Stimulated activated CD4-positive, alpha-beta T cell treated with anti-CD3 and anti-CD28 coated beads, Interleukin-15, amount 100 ng/mL, for 1 hour (primary cell): ENCODE measurements around the gene ARFGAP1.

Experiments
- DNase-seq, 2 donors: peaks; one replicate each; pipeline ENCODE4 v3.0.0-alpha.2; 2020; ENCODE audit warnings: low read depth in 1 of 2, low spot score in 1 of 2

ARFGAP1 gene

DNA sequence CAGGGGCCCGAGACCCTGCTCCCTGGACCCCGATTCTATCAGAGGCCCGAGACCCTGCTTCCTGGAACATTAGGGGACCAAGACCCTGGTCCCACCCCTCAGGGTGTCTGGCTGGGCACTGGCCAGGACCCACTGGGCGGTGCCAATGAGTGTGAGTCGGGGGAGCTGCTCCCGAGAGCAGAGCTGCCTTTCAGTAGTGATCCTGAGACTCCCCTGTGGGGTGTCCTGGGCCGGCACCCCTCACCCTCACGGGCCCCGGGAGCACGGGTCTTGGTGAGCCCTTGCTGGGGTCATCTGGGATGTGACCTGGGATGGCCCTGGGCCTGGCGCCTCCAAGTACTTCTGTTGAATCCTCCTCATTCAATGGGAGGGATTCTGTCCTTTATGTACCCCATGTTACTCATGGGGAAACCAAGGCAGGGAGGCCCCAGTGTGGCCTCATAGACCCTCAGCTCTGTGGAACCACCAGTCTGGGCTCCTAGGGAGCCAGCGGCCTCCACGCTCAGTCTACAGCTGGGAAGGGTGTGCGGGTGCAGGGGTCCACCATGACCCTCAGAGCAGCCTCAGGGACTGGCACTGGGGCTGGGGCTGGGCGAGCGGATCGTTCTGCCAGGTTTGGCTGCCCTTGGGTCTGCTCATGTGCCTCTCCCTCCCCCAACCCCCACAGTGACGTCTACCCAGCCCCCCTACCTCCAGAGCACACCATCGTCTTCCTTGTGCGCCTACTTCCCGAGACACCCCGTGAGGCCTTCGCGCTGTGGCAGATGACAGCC, 46.0 kb downstream of the ARFGAP1 start:
- DNase-seq: no peak

DNA sequence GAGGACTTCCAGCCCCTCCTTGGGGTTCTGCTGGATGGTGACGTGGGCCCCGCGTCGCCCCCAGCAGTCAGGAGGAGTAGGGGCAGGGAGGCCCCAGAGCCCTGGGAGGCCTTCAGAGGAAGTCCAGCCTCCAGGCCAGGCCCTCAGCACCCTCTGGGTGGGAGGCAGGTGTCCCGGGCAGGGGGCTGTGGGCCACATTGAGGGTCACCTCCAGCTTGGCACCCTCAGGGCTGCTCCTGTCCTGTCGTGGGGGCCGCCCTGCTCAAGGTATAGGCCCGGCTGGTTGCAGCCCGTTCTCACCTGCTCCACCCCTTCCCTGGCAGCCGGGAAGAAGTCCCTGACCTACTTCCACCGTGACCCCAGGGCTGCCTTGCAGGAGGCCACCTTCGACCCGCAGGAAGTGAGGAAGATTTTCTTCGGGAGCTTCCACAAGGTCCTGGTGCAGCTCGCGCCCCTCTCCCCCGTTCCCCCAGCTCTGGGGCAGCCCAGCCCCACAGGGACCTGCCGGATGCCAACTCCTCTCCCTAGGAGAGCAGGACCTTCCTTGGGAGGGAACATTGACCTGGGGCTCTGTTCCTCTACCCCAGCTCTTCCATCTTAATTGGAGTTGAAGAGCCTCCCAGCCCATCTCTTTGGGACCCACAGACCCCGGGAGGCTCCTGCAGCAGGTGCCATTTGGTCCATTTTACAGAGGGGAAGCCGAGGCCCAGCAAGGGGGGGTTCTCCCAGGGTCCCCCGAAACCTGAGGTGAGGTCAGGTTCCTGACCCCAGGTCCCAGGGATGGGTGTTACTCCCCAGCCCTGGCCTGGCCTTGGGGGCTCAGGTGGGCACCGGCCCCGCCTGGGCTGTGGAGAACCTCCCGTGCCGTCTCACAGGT, 46.8 kb downstream of the ARFGAP1 start:
- no peak for DNase-seq

DNA sequence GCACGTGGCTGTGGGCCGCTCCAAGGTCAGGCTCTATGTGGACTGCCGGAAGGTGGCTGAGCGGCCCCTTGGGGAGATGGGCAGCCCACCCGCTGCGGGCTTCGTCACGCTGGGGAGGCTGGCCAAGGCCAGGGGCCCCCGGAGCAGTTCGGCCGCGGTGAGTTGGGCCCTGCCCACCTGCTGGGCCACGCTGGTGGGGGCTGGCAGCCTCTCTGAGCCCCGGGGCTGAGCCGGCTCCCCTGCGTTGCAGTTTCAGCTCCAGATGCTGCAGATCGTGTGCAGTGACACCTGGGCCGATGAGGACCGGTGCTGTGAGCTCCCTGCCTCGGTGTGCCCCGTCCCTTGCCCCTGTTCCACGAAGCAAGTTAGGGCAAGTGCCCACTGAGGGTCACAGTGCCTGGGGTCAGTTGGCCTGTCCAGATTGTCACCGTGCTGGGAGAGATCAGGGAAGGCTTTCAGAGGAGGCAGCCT, 47.5 kb downstream of the ARFGAP1 start:
- no peak for DNase-seq

DNA sequence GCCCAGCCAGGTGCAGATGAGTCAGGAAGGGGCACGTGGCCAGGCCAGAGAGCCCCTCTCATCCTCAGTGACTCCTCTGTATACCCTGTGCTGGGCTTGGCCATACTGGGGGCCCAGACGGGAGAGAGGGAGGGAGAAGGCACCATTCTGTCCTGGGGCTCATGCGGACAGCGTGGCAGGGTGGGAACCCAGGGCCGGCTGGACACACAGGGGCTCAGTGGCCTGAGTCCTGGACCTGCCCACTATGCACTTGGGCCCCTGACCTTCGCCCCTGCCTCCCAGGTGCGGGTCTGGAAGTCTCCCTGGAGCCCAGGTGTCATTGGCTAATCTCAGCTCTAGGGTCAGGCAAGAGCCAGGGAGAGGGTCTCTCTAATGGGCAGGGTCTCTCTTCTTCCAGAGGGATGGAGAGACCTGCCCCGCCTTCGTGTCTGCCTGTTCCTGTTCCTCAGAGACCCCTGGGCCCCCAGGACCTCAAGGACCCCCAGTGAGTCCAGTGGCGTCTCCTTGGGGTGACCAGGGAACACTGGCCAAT, 48.1 kb downstream of the ARFGAP1 start:
- no peak for DNase-seq

DNA sequence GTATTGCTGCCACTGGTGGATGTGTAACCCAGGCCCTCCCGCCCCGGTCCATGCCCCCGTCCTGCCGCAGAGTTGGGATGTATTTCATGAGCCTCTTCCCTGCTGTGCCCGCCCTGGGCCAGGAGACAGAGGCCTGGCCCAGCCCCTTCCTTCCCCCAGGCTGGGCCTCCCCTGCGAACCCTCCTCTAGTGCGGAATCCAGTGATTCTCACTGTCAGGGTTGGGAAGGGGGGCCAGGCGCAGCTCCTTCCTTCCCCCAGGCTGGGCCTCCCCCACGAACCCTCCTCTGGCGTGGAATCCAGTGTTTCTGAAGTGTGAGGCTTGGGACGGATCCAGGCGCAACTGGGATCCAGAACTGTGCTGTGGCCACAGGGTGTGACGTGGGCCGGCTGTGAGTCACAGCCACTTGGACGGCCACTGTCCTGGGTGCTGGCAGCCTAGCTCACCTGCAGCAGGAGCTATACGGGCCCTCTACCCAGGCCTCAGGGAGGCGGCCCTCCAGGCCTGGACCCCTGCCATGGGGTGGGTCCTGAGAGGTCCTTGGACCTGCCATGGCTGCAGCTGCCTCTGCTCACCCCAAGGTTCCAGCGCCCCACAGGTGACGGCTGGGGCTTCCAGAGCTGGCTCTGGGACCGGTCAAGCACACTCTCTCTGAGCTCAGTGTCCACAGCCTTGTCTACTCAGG, 48.7 kb downstream of the ARFGAP1 start:
- DNase-seq: no peak

DNA sequence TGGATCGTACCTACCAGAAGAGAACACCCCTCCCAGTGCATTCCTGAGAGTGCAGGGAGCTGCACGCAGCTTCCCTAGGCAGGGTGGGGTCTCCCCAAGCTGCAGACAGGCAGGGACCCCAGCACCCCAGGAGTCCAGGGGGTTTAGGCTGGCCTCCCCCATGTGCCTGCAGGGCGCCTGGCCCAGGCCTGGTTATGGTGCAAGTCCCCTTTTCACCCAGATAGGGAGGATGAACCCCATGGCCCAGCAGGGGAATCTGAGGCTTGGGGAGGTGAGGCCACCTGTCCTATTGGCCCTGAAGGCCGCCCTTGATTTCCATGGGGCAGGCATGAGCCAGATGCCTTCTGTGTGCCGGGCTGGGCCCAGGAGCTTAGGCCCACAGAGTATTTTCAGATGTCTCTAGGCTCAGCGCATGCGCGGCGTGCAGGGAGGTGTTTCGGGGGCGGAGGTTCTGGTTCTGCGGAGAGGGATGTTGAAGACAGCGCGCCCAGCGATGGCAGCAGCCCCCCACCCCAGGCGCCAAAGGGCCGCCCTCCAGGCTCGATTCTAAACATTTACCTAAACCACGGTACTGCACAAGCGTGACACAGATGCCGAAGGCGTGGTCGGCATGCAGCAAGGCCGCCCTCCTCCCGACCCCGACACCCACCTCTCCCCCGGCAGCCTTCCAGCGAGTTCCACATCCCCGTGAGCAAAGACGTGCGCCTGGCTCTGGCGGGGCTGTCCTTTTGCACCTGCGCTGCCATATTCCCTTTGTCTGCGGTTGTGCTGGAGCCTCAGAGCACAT, 49.7 kb downstream of the ARFGAP1 start:
- DNase-seq: no peak

DNA sequence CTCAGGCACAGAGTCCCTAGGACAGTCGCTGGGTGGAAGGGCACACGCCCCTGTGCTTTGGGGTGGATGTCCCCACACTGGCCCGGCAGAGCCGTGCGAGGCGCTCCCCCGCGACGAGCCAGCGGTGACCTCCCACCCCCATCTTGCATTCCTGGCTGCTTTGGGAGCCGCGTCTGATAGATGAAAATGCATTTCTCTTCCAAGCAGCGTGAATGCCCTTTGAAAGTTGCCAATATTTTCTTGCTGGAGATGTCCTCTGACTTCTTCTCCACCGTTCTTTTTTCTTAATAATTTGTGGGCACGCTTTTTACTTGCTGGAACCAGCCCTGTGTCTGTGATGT, 50.3 kb downstream of the ARFGAP1 start:
- DNase-seq: no peak

DNA sequence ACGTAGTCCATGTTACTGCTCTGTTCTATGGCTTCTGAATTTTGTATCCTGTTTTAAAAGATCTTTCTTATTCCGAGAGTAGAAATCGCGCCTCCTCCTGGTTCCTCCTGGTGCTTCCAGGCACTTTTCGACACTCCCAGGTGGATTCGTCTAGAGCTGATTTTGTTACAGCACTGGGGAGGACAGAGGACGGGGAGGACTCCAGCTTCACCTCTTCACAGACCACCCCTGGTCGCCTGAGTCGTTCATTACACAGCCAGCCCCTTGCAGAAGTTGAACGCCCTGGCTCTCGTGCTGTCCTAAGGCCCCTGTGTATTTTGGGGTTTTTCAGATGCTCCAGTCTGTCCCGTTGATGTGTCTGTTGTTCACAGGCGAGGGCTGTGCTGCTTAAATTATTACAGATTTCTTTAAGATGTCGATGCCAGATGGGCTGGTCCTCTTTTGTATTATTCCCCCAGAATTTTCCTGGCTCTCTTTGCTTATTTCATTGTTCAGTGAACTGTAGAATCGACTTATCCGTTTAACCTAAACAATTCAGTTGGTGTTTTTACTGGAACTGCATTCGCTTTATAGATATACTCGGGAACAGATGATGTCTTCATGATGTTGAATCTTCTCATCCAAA, 50.9 kb downstream of the ARFGAP1 start:
- DNase-seq: no peak

DNA sequence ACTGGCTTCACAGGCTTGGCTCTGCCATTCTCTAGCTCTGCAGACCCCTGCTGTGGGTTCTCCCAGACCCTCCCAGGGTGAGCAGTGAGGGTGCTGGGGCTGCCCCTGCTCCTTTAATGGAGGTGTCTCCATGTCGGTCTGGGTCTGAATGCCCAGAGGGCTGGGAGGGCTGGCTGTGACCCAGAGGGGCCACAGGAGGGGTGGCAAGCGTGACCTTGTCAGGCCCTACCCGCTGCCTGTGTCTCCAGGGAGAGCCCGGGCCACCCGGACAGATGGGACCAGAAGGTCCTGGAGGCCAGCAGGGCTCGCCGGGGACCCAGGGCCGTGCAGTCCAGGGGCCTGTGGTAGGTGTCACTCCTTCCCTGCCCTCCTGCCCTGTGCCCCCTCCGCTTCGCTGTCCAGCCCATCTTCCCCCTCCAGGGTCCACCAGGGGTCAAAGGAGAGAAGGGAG, 52.4 kb downstream of the ARFGAP1 start:
- no peak for DNase-seq

DNA sequence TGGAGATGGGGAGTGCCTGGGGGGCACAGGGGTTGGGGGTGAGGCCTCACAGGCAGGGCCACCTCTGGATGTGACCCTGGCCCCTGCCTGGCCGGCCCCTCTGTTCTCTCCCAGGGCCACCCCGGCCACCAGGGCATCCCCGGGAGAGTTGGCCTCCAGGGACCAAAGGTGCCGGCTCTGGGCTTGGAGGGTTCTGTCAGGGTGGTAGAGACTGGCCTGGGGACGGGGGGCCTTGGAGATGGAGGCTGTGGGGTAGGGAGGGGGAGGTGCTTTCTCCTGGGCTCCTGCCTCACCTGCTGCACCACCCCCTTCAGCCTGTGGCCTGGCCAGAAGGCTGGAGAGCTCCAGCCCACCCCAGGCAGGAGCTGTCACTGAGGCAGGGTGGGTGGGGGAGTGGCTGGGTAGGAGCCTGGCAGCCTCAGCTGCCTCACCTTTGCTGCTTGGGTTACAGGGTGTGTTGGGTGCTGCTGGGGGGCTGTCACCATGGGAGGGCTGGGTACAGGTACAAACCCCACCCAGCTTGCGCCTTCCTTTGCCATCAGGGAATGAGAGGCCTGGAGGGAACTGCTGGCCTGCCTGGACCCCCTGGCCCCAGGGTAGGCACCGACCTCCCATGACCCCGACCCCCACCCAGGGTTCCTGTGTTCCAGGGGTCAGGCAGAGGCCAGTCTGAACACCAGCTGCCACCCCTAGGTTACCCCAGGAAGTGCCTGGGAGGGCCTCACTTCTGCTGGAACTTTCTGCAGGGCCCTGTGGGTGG, 53.1 kb downstream of the ARFGAP1 start:
- no peak for DNase-seq

DNA sequence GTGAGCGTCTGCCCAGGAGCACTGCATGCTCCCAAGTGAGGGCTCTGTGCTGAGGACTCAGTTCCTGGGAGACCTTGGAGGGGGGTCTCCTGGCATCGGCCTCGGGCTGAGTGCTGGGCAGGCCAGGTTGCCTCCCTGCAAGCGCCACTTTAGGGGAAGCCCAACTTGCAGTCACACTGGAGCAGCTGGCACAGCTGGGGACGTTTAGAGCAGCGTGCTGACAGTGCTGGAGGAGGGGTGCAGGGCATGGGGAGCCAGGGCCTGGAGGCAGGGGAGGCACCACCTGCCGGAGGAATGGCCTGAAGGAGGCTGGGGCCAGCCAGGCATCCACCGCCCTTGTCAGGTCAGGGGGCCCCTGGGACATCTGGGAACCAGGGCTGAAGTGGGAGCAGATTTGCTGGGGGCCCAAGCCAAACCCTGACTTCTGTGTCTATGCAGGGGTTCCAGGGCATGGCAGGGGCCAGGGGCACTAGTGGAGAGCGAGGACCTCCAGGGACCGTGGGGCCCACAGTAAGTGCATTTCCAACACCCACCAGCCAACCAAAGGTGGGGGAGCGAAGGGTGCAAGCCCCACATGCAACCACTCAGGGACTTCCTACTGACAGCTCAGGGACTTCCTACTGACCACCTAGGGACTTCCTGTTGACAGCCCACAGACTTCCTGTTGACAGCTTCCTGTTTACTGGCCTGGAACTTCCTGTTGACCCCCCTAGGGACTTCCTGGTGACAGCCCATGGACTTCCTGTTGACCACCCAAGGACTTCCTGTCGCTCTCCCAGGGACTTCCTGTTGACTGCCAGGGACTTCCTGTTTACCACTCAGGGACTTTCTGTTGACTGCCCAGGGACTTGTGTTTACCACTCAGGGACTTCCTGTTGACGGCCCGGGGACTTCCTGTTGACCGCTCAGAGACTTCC, 54.0 kb downstream of the ARFGAP1 start:
- no peak for DNase-seq

DNA sequence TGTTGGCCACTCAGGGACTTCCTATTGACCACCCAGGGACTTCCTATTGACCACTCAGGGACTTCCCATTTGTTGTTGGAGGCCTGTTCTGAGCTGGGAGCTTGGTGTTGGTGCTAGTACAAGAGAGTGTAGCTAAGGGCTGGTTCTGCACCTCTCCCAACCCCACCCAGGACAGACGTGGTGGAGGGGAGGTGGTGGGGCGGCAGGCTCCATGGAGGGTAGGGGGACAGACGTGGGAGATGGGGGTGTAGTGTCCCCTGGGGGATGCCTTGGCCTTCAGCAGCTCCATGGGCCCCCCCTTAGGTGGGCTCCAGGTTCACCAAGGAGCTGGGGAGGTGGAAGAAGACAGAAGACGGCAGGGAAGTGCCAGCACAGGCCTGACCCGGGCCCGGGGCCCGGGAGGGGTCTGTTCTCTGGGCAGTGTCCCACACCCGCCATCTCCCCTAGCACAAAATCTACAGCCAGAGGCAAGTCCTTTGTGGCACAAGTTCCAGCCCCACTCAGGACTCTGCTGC, 54.7 kb downstream of the ARFGAP1 start:
- no peak for DNase-seq

DNA sequence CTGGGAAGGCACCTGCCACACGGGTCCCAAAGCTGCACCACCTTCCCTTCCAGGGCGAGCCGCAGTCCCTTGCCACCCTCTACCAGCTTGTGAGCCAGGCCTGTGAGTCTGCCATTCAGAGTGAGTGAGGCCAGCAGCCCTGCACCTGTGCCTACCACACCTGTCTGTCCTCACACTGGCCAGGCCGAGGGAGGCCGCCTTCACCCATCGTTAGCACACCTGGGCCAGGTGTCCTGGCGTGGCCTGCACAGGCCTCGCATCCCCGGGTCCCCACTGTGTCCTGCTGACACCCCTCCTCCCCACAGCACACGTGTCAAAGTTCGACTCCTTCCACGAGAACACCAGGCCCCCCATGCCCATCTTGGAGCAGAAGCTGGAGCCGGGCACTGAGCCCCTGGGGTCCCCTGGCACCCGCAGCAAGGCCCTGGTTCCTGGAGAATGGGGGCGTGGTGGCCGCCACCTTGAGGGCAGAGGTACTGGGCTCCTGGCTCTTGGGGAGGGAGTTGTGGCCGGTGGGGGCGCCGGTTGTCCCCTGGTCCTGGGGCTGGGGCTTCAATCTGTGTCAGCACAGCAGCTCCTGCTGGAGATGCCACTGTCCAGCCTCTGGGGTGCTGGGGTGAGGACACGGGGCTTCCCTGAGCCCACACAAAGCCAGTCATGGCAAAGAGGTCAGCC, 55.5 kb downstream of the ARFGAP1 start:
- no peak for DNase-seq

DNA sequence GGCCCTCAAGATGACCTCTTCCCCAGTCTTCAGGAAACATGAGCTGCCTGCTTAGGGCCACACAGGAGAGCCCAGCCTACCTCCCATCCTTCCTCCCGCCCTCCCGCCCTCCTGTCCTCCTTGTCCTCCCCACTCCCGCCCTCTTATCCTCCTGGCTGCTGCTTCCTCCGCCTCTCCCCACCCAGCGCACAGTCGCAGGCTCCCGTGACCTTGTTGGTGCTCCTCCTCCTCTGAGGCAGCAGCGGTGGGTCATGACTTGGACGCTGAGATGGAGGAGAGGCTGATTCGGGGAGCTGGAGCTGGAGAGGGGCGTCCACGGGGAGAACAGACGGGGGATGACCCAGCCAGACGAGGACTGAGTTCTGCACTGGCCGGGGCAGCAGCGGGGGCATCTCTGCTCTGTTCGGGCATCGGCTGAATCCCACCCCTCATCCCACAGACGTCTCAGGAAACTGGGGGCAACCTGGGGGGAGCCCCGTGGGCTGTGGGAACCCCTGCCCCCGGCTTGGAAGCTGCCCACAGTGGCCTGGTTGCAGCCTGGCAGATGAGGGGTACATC, 56.2 kb downstream of the ARFGAP1 start:
- no peak for DNase-seq

DNA sequence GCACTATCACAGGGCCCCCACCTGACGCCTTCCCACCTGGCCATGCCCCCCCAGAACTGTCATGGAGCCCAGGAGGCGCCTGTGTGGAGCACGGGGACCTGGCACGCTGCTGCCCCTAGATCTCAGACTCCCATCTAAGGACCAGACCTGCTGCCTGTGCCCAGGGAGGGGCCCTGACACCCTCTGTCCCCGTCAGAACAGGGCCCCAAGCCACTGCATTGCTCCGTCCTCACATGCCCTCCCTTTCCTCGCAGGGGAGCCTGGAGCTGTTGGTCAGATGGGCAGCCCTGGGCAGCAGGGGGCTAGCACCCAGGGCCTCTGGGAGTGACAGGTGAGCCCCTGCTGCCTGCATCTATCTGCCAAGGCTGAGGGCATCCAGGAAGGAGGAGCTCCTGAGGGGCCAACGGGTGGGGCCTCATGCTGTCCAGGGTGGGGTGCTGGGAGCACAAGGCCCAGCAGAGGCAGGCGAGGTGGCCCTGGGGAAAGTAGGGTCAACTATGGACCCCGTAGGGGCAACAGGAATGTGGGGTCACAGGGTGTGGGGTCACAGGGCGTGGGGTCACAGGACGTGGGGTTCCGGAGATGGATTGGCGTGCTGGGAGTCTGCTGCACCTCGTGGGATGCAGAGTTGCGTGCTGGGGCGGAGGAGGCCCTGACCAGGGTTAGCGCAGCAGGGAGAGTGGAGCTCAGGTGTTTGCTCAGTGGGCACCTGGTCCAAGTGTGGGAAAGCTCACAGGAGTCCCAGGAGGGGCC, 56.9 kb downstream of the ARFGAP1 start:
- no peak for DNase-seq

DNA sequence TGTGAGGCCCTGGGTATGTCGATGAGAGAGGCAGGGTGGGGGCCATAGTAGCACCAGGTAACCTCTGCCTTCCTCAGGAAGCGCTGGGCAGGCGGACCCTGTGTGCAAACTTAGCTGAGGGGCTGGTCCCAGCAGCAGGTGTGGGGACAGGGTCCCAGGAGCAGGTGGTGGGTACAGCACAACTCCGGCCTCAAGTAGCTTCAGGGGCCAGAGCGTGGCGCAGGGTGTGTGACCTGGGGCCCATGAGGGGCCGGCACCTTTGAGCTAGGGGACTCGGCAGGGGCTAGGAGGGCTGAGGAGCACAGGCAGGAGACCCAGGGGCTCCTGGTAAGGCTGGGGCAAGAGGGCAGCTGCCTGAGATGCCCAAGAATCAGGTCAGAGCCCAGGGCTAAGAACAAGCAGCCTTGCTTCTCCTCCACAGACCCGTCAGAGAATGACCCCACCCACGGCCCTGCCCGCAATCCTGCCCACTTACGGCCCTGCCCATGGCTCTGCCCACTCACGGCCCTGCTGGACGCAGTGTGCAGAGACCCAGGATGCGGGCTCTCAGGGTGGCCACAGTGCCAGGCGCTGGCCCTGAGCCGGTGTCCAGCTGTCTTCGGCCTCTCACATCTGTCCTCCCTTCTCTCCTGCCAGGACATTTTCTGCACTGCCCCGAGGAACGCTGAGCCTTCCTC, 57.6 kb downstream of the ARFGAP1 start:
- no peak for DNase-seq
